ENCODE measurements around the gene SREBF2. TPM values are rescaled to one million over a fixed set of nuclear protein-coding genes. Genes with fewer than 3 reads are reported as not detected.
A peak's percentile ranks its signal among the peaks of the same experiment; 100 is the strongest.

SREBF2 gene
- total and polyA plus RNA-seq, 2 donors (not counting 1 experiment from before 2014, with no cell fraction given) = 116 to 287 TPM

DNA sequence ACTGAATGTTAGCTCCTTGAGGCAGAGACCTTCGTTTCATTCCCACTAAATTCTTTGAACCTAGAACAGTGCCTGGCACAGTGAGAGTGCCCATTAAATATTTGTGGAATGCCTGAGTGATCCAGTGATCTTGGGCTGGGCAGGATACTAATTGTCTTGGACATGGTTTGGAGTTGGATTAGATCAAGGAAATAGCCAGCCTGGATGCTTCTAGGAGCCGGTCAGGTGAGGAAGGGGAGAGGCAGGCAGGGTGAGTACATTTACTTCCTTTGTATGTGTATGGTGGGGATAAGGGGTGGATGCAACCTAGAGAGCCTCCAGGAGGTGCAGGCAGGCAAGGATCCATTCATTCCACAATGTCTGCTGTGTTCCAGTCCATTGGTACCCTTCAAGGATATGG lies 3.6 kb downstream of the SREBF2 start:
- H3K27me3 ChIP-seq (replicated peaks in 1 of 4; ENCODE audit: control extremely low read depth in 1 of 4, control insufficient read depth in 3 of 4, insufficient read depth in 4 of 4, low read length in 3 of 4) = no peaks in the 10 kb centered on the region
- Mint-ChIP-seq H3K4me1 (peaks cover 72% of the 10 kb centered on the region), H3K27ac (peak overlapping the region; percentile 16), H3K27me3 (no peaks in the 10 kb centered on the region), H3K9me3 (ENCODE audit: insufficient read depth) (no peaks in the 10 kb centered on the region), H3K4me3 (no peak overlapping the region)
- POLR2A ChIA-PET = no interaction called here
- H3K4me2 ChIP-seq (replicated peaks; ENCODE audit: low read depth, low read length, poor library complexity, severe bottlenecking) = no peak overlapping the region
- no peak overlapping the region for H2AFZ ChIP-seq (ENCODE audit: insufficient read depth, low read depth, low read length, poor library complexity, severe bottlenecking)
- H3K4me1 ChIP-seq (ENCODE audit: control insufficient read depth in 2 of 2, insufficient read depth in 2 of 2, low read length in 2 of 2) = peaks cover 39% of the 10 kb centered on the region in 2 donors
- no peak for ATAC-seq (ENCODE audit: low read depth)
- TF ChIP-seq, protein P1, sequence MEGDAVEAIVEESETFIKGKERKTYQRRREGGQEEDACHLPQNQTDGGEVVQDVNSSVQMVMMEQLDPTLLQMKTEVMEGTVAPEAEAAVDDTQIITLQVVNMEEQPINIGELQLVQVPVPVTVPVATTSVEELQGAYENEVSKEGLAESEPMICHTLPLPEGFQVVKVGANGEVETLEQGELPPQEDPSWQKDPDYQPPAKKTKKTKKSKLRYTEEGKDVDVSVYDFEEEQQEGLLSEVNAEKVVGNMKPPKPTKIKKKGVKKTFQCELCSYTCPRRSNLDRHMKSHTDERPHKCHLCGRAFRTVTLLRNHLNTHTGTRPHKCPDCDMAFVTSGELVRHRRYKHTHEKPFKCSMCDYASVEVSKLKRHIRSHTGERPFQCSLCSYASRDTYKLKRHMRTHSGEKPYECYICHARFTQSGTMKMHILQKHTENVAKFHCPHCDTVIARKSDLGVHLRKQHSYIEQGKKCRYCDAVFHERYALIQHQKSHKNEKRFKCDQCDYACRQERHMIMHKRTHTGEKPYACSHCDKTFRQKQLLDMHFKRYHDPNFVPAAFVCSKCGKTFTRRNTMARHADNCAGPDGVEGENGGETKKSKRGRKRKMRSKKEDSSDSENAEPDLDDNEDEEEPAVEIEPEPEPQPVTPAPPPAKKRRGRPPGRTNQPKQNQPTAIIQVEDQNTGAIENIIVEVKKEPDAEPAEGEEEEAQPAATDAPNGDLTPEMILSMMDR (IDR thresholded peaks at IDR 0.05) = no peak
- TF ChIP-seq EZH2 (IDR thresholded peaks at IDR 0.05; ENCODE audit: borderline replicate concordance, insufficient read depth, low read depth, low read length, poor library complexity, severe bottlenecking) = no peak
- H3K27ac ChIP-seq (ENCODE audit: low read length in 2 of 2) = peak overlapping the region in 1 of 2 donors; percentile 60
- H3K36me3 ChIP-seq (replicated peaks in 1 of 2; ENCODE audit: control extremely low read depth in 1 of 2, control insufficient read depth in 1 of 2, extremely low read depth in 1 of 2, insufficient read depth in 2 of 2, low read length in 1 of 2) = peaks cover 0 to 37% of the 10 kb centered on the region in 2 experiments
- no peak for DNase-seq
- CTCF ChIA-PET = interaction anchor here (1.1 to 1.5 kb wide), 2 partner anchors 10 to 139 kb away, joined by 3 read pairs; no protein-coding TSS in a partner anchor
- H3K9ac ChIP-seq (ENCODE audit: low read length) = no peak overlapping the region
- intact Hi-C loops (cut with micrococcal nuclease) = no loop called here
- no peak overlapping the region for H3K4me3 ChIP-seq (ENCODE audit: control extremely low read depth in 1 of 5, extremely low read depth in 1 of 5, insufficient read depth in 1 of 5, low read depth in 2 of 5, low read length in 4 of 5)
- no peaks in the 10 kb centered on the region for H3K9me3 ChIP-seq (ENCODE audit: control extremely low read depth in 1 of 3, control insufficient read depth in 2 of 3, insufficient read depth in 1 of 3, low read length in 2 of 3)
- H4K20me1 ChIP-seq (ENCODE audit: control insufficient read depth, insufficient read depth, low read length, poor library complexity, severe bottlenecking) = peaks cover 22% of the 10 kb centered on the region
- H3K79me2 ChIP-seq (ENCODE audit: control insufficient read depth, insufficient read depth, low read length) = peaks cover 87% of the 10 kb centered on the region
- 100% methylated on average over 1 of the region's 2 CpGs for WGBS (ENCODE audit: insufficient coverage)

DNA sequence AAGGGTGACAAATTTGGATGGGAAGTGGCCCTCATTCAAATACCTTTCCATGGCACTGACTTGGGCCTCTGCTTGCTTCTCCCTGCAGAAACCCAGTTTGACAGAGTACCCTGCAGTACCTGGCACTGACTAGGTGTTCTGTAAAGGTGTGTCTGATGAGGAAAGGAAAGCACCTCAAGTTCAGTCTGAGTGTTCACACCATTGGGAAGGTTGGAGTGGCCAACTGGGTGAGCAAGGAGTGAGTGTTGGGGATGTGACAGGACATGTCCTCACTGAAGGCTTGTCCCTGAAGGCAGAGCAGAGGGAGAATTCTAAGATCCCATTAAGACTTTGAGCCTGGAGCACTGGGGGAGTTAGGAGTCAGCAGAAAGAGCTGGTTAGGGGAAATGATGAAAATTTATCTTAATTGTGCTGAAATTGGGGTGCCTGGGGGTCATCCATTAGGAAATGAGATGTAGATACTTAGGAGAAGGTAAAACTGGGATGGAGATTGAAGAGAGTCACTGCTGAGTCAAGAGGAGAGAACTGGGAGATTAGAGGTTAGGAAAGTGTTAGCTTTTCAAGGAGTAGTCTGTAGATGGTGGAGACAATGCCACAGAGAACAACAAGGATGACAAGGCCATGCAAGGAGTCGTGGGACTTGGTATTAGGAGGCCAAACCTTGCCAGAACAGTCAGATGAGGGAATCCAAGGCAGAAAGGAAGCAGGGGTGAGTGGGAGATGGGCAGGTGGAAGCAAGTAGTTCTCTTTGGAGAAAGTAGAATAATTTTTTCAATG lies 6.1 kb downstream of the SREBF2 start:
- Mint-ChIP-seq H3K27me3 (no peaks in the 10 kb centered on the region), H3K27ac (peak overlapping the region; percentile 70), H3K4me1 (peaks cover 73% of the 10 kb centered on the region), H3K4me3 (no peak overlapping the region), H3K9me3 (ENCODE audit: insufficient read depth) (no peaks in the 10 kb centered on the region)
- TF ChIP-seq, protein P1 (IDR thresholded peaks at IDR 0.05) = no peak
- TF ChIP-seq EZH2 (IDR thresholded peaks at IDR 0.05; ENCODE audit: borderline replicate concordance, insufficient read depth, low read depth, low read length, poor library complexity, severe bottlenecking) = no peak
- ChIA-PET CTCF (interaction anchor here (0.7 to 1.5 kb wide), 4 partner anchors 8 to 133 kb away, joined by 3 to 4 read pairs (median 3); no protein-coding TSS in a partner anchor), POLR2A (interaction anchor here (0.6 to 1.4 kb wide), 4 partner anchors 13 to 288 kb away, joined by 3 to 6 read pairs (median 3); no protein-coding TSS in a partner anchor)
- no peak for DNase-seq
- peaks cover 94% of the 10 kb centered on the region for H3K79me2 ChIP-seq (ENCODE audit: control insufficient read depth, insufficient read depth, low read length)
- no peak overlapping the region for H3K4me3 ChIP-seq (ENCODE audit: control extremely low read depth in 1 of 5, extremely low read depth in 1 of 5, insufficient read depth in 1 of 5, low read depth in 2 of 5, low read length in 4 of 5)
- no peak for ATAC-seq (ENCODE audit: low read depth)
- H3K9me3 ChIP-seq (ENCODE audit: control extremely low read depth in 1 of 3, control insufficient read depth in 2 of 3, insufficient read depth in 1 of 3, low read length in 2 of 3) = no peaks in the 10 kb centered on the region
- no peaks in the 10 kb centered on the region for H3K27me3 ChIP-seq (replicated peaks in 1 of 4; ENCODE audit: control extremely low read depth in 1 of 4, control insufficient read depth in 3 of 4, insufficient read depth in 4 of 4, low read length in 3 of 4)
- peaks cover 0 to 50% of the 10 kb centered on the region in 2 experiments for H3K36me3 ChIP-seq (replicated peaks in 1 of 2; ENCODE audit: control extremely low read depth in 1 of 2, control insufficient read depth in 1 of 2, extremely low read depth in 1 of 2, insufficient read depth in 2 of 2, low read length in 1 of 2)
- H3K4me2 ChIP-seq (replicated peaks; ENCODE audit: low read depth, low read length, poor library complexity, severe bottlenecking) = no peak overlapping the region
- WGBS (ENCODE audit: insufficient coverage) = 83% methylated on average over 1 of the region's 1 CpG
- no peak overlapping the region for H2AFZ ChIP-seq (ENCODE audit: insufficient read depth, low read depth, low read length, poor library complexity, severe bottlenecking)
- intact Hi-C loops (cut with micrococcal nuclease) = no loop called here
- peak overlapping the region; percentile 18 to 70 for H3K27ac ChIP-seq (ENCODE audit: low read length in 2 of 2)
- peaks cover 36 to 42% of the 10 kb centered on the region in 2 donors for H3K4me1 ChIP-seq (ENCODE audit: control insufficient read depth in 2 of 2, insufficient read depth in 2 of 2, low read length in 2 of 2)
- no peak overlapping the region for H3K9ac ChIP-seq (ENCODE audit: low read length)
- H4K20me1 ChIP-seq (ENCODE audit: control insufficient read depth, insufficient read depth, low read length, poor library complexity, severe bottlenecking) = peaks cover 30% of the 10 kb centered on the region
